Activated naive CD8-positive, alpha-beta T cell (primary cell): Measurements from ENCODE around the gene WNT3A.

Experiments
- H3K27ac Mint-ChIP-seq: one replicate; pipeline ENCODE4 v1.8.0; 2021; ENCODE audit warnings: mixed read lengths
- H3K27me3 Mint-ChIP-seq: one replicate; pipeline ENCODE4 v1.8.0; 2021; ENCODE audit warnings: mixed read lengths
- H3K36me3 Mint-ChIP-seq: one replicate; pipeline ENCODE4 v1.8.0; 2021; ENCODE audit warnings: mixed read lengths
- H3K4me1 Mint-ChIP-seq: one replicate; pipeline ENCODE4 v1.8.0; 2021; ENCODE audit warnings: low read depth, mixed read lengths
- H3K4me3 Mint-ChIP-seq: one replicate; pipeline ENCODE4 v1.8.0; 2021; ENCODE audit warnings: mild to moderate bottlenecking, mixed read lengths
- H3K9me3 Mint-ChIP-seq: one replicate; pipeline ENCODE4 v1.8.0; 2021; ENCODE audit warnings: low read depth, mixed read lengths

Gene WNT3A

DNA sequence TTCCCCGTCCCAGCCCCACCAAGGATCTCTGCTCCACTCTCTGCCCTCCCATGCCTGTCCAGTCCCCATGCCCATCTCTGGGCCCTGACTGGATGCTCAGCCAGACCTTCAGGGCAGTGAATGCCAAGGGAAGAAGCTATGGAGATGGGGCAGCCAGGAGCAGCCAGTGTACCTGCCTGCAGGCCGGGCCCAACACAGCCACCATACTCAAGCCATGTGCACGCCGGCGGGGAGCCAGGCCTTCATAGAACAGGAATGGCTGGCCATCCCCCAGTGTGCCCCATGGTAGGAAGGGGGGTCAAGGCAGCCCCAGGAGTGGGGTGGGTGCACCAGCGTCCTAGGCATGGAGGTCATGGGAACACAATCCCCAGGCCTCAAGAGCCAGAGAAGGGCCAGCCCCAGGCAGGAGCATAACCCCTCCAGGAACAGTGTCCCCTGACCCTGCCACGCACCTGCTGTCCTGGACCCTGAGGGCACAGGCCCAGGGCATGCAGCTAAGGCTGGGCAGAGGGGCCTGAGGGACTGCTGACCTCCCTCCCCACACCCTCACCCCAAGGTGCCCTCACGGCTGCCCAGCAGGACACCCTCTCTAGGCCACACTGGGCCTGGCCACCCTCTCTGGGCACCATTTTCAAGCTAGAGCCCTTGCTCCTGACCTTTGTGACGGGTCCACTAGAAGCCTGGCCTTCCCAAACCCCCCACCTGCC is 55.4 kb downstream of the WNT3A start:
- Mint-ChIP-seq H3K4me3 (no peak overlapping the region), H3K27ac (no peak overlapping the region), H3K36me3 (no peaks in the 10 kb centered on the region), H3K4me1 (peaks cover 9% of the 10 kb centered on the region), H3K27me3 (peaks cover 13% of the 10 kb centered on the region), H3K9me3 (no peaks in the 10 kb centered on the region)

DNA sequence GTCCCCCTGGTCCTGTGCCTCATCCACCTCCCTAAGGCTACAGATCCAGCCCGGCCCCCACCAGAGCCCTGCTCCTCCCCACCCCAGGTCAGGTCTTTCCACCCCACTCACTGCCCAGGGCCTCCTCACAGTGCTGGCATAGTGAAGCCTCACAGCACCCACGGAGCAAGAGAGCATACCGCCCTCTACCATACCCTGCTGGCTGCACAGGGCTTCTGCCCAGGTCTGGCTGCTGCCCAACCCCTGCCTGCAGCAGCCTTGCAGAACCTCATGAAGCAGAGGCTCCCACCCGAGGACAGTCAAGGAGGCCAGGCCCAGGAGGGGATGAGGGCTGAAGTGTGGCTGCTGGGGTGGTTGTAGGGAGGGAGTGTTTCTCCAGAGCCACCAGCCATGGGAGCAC is 56.0 kb downstream of the WNT3A start:
- H3K4me3 Mint-ChIP-seq: no peak overlapping the region
- peaks cover 13% of the 10 kb centered on the region for H3K27me3 Mint-ChIP-seq
- peaks cover 9% of the 10 kb centered on the region for H3K4me1 Mint-ChIP-seq
- no peaks in the 10 kb centered on the region for H3K9me3 Mint-ChIP-seq
- no peaks in the 10 kb centered on the region for H3K36me3 Mint-ChIP-seq
- H3K27ac Mint-ChIP-seq: no peak overlapping the region

DNA sequence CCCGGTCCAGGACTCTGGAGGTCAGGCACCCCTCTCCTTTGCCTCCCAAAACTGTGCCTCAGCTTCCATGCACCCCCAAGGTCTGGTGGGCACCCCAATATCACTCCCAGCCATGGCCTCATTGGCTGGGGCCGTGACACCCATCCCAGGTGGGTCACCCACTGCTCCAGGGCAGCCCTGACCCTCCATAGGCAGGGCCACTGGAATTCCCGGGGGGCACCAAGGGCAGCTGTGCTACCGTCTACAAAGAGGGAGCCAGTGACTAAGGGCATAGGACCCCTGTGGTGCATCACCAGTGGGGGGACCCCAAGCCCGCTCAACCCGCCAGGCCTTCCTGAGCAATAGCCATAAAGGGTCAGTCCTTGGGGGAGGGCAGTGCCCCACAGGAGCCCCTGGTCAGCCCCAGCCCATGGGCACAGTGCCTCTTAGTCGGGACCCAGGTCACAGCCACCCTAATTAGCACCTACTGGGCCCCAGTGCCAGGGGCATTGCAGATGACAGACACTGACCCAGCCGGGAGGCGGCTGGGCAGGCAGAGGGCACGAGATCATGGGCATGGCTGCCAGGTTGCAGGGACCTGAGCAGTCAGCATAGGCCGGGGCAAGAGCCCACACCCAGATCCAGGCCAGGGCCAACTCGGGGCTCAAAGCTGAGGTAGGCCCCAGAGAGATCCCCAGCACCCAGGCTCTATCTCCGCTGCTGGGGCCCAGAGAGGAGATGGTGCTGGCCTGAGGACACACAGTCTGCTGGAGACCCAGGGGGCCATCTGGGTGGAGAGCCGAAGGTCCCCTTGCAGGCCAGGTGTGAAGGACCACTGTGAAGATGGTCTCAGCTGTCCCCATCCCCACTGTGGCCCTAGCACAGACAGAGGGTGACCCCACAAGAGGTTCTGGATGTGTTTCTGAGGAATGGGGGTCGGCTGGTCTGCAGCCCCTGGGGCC is 56.7 kb downstream of the WNT3A start:
- Mint-ChIP-seq H3K4me1 (peaks cover 9% of the 10 kb centered on the region), H3K27ac (no peak overlapping the region), H3K4me3 (no peak overlapping the region), H3K27me3 (peaks cover 8% of the 10 kb centered on the region), H3K36me3 (no peaks in the 10 kb centered on the region), H3K9me3 (no peaks in the 10 kb centered on the region)

DNA sequence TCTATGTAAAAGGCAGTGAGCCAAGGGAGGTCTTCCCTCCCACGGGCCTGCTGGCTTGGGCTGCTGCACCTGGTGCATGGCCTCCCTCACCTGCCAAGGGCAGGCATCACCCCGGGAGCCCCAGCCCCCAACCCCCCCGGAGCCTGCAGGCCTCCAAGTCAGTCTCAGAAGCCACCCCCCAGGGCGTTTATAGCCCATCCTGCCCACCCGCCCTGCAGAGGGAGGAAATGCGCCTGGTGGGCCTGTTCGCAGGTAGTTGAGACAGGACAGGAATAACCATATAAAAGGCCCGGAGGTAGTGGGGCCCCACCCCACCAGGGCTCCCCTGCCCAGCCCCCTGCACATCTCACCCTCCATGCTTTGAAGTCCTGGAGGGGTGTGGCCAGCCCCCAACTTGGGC is 57.5 kb downstream of the WNT3A start:
- Mint-ChIP-seq H3K9me3 (no peaks in the 10 kb centered on the region), H3K36me3 (no peaks in the 10 kb centered on the region), H3K27ac (no peak overlapping the region), H3K4me1 (peaks cover 9% of the 10 kb centered on the region), H3K4me3 (no peak overlapping the region), H3K27me3 (peaks cover 8% of the 10 kb centered on the region)

DNA sequence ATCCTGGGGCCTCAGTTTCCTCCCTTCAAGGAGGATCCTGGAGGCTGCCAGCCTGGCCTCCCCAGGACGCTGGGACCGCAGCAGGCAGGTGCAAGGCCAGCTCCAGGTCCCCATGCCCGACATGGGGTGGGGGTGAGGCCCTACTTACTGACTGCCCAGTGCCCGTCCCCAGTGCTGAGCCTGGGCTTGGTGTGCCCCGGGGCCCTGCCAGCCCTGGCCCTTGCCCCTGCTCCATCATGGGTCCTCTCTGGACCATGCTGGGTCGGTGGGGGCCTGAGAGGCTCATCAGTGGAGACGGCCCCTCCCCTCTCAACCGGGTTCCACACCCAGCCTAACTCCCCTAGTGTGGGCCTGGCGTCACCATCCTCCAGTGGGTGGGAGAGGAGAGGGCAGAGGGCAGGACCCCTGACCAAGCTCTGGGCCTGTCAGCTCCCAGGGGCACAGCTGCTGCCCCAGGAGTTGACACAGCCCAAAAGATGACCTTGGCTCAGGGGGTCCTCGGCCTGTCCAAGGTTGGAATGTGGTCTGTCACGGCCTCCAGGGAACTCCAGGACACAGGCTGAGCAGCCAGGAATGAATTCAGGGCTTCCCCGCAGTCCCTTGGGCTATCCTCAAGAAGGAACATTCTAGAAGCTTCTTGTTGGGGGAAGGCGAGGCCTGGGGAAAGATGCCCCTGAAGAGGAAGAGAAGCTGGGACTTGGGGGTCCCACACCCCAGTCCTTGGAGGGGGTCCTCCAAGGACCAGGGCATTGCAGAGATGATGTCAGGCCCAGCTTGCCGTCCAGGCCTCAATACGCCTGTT is 58.1 kb downstream of the WNT3A start:
- H3K4me1 Mint-ChIP-seq: peaks cover 9% of the 10 kb centered on the region
- no peaks in the 10 kb centered on the region for H3K9me3 Mint-ChIP-seq
- no peak overlapping the region for H3K4me3 Mint-ChIP-seq
- no peak overlapping the region for H3K27ac Mint-ChIP-seq
- H3K36me3 Mint-ChIP-seq: no peaks in the 10 kb centered on the region
- peaks cover 8% of the 10 kb centered on the region for H3K27me3 Mint-ChIP-seq

DNA sequence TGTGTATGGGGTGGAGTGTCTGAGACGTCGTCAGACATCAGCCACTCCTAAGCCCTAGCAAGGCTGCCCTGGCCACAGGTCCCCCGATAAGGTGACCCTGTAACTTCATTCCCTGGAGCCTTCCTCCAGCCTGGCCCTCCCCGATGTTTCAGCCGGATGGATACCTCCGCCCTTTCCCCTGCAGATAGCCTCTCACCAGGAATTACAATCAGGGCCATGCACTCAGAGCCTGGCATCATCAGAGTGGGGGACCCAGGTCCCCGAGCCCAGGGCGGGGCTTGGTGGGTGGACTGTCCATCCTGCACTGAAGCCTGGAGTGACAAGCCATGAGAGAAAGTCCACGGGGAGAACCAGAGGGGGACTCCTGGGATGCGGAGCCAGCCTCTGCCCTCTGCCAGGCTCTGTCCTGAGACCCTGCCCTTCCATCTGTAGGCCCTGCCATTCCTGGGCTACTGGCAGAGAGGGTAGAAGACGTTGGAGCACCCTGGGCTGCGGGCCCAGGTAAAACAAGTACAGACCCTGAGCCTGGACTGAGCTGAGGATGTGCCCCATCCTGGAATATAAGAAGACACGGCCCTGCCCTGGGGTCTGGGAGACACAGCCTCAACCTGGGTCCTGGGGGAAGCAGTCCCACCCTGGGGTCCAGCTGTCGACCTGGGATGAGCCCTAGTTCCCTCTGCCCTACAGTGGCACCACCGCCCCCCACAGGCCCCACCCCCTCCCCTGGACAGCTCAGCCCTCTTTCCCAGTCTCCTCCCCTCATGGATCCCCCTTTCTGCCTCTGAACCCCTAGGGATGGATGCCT is 58.9 kb downstream of the WNT3A start:
- no peaks in the 10 kb centered on the region for H3K9me3 Mint-ChIP-seq
- no peak overlapping the region for H3K4me3 Mint-ChIP-seq
- H3K4me1 Mint-ChIP-seq: peaks cover 6% of the 10 kb centered on the region
- H3K27me3 Mint-ChIP-seq: peaks cover 8% of the 10 kb centered on the region
- no peak overlapping the region for H3K27ac Mint-ChIP-seq
- H3K36me3 Mint-ChIP-seq: no peaks in the 10 kb centered on the region

DNA sequence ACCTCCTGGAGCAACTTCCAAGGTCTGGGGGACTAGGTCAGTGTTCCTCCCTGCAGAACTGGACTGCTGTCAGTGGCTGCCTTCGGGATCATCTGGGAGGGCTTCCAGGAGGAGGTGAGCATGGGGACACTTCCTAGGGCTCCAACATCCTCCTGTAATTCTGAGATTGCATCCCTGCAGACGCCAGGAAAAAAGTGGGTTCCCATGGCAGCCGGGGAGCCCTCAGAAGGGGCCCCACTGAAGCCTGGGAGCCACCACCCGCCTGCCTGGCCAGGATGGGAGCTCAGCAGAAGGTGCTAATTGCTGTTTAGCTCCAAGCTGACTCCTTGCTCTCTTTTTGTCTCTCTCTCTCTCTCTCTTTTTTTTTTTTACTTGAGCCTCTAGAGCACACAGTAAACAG is 59.6 kb downstream of the WNT3A start:
- Mint-ChIP-seq H3K27me3 (peaks cover 3% of the 10 kb centered on the region), H3K9me3 (no peaks in the 10 kb centered on the region), H3K27ac (no peak overlapping the region), H3K36me3 (no peaks in the 10 kb centered on the region), H3K4me1 (no peaks in the 10 kb centered on the region), H3K4me3 (no peak overlapping the region)

DNA sequence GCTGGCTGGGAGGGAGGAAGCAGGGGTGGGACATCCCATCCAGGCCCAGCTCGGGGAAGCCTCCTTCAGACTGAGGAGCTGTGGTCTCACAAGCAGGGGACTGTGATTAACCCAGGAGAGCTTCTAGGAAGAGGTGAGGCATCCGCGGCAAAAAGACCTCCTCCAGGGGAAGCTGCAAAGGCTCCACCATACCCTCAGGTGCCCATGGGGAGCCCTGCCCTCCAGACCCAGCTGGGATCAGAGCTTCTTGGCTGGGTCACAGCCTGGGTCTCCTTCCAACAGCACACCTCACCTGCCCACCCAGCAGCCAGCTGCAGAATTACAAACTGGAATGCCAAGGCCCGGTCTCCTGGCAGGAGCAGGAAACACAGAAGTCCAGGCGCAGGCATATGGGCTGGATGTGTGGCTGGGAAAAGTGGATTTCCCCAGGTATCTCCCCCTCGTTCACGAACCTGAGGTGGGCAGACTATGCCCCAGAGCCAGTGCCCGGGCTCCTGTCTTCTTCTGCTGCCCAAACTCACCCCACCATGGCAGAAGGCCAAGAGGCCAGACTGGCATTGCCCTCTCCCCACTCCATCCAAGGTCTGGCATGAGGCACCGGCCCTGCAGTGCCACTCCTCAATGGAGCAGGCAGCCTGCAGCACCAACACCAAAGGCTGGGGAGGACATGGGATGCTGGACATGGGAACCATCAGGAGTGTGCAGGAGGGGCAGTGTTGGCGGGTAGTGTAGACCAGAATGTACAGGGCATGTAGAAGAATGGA is 60.3 kb downstream of the WNT3A start:
- Mint-ChIP-seq H3K27me3 (peaks cover 3% of the 10 kb centered on the region), H3K4me1 (no peaks in the 10 kb centered on the region), H3K9me3 (no peaks in the 10 kb centered on the region)

DNA sequence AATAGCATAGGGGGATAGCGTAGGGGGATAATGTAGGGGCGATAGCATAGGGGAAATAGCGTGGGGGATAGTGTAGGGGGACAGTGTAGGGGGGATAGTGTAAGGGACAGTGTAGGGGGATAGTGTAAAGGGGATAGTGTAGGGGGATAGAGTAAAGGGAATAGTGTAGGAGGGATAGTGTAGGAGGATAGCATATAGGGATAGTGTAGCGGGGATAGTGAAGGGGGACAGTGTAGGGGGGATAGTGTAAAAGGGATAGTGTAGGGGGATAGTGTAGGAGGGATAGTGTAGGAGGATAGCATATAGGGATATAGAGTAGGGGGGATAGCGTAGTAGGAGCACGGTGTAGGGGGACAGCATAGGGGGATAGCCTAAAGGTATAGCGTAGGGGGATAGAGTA is 61.6 kb downstream of the WNT3A start:
- peaks cover 3% of the 10 kb centered on the region for H3K27me3 Mint-ChIP-seq
- no peak overlapping the region for H3K4me3 Mint-ChIP-seq

More for the DNA sequence above, 60.3 kb downstream of the WNT3A start:
- no peaks in the 10 kb centered on the region for H3K36me3 Mint-ChIP-seq
- H3K4me3 Mint-ChIP-seq: no peak overlapping the region
- no peak overlapping the region for H3K27ac Mint-ChIP-seq

DNA sequence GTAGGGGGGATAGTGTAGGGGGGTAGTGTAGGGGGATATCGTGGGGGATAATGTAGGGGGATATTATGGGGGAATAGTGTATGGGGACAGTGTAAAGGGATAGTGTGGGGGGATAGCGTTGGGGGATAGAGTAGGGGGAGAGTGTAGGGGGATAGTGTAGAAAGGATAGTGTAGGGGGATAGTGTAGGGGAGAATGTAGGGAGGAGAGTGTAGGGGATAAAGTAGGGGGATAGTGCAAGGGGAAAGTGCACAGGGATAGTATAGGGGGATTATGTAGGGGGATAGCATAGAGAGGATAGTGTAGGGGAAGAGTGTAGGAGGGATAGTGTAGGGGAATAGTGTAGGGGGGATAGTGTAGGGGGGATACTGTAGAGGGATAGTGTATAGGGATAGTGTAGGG is 63.4 kb downstream of the WNT3A start:
- Mint-ChIP-seq H3K36me3 (no peaks in the 10 kb centered on the region), H3K4me3 (no peak overlapping the region), H3K4me1 (peaks cover 1% of the 10 kb centered on the region), H3K27me3 (peaks cover 3% of the 10 kb centered on the region), H3K9me3 (no peaks in the 10 kb centered on the region), H3K27ac (no peak overlapping the region)

More for the DNA sequence above, 61.6 kb downstream of the WNT3A start:
- Mint-ChIP-seq H3K4me1 (no peaks in the 10 kb centered on the region), H3K27ac (no peak overlapping the region), H3K36me3 (no peaks in the 10 kb centered on the region), H3K9me3 (no peaks in the 10 kb centered on the region)

DNA sequence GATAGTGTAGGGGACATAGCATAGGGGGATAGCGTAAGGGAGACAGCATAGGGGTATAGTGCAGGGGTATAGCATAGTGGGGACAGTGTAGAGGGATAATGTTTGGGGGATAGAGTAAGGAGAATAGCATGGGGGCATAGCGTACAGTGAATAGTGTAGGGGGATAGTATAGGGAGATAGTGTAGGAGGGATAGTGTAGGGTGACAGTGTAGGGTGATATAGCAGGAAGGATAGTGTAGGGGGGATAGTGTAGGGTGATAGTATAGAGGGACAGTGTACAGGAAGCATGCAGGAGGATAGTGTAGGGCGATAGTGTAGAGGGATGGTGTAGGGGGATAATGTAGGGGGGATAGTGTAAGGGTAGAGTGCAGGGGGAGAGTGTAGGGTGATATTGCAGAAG is 64.1 kb downstream of the WNT3A start:
- Mint-ChIP-seq H3K36me3 (no peaks in the 10 kb centered on the region), H3K27me3 (peaks cover 3% of the 10 kb centered on the region), H3K4me3 (no peak overlapping the region), H3K27ac (no peak overlapping the region), H3K4me1 (peaks cover 1% of the 10 kb centered on the region), H3K9me3 (no peaks in the 10 kb centered on the region)

DNA sequence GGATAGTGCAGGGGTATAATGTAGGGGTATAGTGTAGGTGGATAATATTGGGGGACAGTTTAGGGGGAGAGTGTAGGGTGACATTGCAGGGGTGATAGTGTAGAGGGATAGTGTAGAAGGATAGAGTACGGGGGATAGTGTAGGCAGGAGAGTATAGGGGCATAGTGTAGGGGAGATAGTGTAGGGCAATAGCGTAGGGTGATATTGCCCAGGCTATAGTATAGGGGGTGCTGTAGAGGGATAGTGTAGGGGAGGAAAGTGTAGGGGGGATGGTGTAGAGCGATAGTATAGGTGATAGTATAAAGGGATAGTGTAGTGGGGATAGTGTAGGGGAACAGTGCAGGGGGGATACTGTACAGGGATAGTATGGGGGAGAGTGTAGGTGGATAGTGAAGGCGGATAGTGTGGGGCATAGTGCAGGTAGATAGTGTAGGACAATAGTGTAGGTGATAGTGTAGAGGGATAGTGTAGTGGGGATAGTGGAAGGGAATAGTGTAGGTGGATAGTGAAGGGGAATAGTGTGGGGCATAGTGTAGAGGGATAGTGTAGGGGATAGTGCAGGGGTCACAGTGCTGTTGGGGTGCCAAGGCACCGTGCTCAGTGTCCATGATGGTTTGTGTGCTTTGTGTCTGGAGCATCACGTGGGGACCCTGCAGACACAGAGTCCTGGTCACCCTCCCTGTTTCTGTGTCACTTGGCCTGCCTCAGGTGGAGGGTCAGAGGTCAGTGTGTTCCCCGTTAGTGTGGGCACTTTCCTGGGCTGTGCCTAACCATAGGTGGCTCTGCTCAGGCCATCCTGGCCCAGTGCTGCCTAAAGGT is 65.2 kb downstream of the WNT3A start:
- Mint-ChIP-seq H3K27ac (peak overlapping the region; percentile 34), H3K9me3 (no peaks in the 10 kb centered on the region), H3K36me3 (no peaks in the 10 kb centered on the region), H3K4me3 (no peak overlapping the region), H3K4me1 (peaks cover 1% of the 10 kb centered on the region), H3K27me3 (no peaks in the 10 kb centered on the region)

DNA sequence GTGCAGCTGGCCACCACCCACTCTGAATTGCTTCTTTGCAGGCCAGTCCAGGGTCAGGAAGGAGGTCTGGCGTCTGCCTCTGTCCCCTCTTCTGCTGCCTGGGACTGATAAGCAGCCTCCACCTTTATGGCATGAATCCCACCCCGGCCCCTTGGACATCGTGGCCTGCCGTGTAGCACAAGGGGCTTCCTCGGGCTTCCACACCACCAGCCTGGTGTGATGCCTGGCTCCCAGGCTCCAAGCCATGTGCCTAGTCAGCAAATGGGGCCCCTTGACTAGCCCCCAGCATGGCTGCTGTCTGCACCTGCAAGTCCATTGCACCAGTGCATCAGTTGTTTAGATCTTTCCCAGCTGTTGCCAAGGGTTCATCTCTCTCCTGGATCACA is 65.9 kb downstream of the WNT3A start:
- Mint-ChIP-seq H3K4me3 (no peak overlapping the region), H3K9me3 (no peaks in the 10 kb centered on the region), H3K27ac (peak overlapping the region; percentile 34), H3K4me1 (peaks cover 1% of the 10 kb centered on the region), H3K27me3 (no peaks in the 10 kb centered on the region), H3K36me3 (no peaks in the 10 kb centered on the region)
